HG02588 (cell line): Measurements from ENCODE around the gene CAMK2B.

Source experiments
- ATAC-seq: cut with Tn5 transposase; IDR thresholded peaks from one replicate; pipeline ENCODE4 v1.9.1; 2021; ENCODE audit warnings: mild to moderate bottlenecking, moderate library complexity; ENCODE audit not compliant: unreplicated experiment

CAMK2B gene

GRCh38 chr7:44258423-44258760 lies 67.0 kb downstream of the CAMK2B start:
- no peak for ATAC-seq

- peak; percentile 91 for ATAC-seq
Measured at GRCh38 chr7:44257618-44258422, 67.6 kb downstream of the CAMK2B start.

- ATAC-seq: no peak
Measured at GRCh38 chr7:44257213-44257612, 68.2 kb downstream of the CAMK2B start.

GRCh38 chr7:44256459-44256858 lies 68.9 kb downstream of the CAMK2B start:
- ATAC-seq: no peak

- ATAC-seq: no peak
Measured at GRCh38 chr7:44251881-44252280, 73.5 kb downstream of the CAMK2B start.

GRCh38 chr7:44251269-44251668 lies 74.1 kb downstream of the CAMK2B start:
- ATAC-seq: no peak

GRCh38 chr7:44249639-44250234 lies 75.7 kb downstream of the CAMK2B start:
- no peak for ATAC-seq

- ATAC-seq: no peak
Measured at GRCh38 chr7:44247868-44248651, 77.3 kb downstream of the CAMK2B start.

- ATAC-seq: no peak
Measured at GRCh38 chr7:44246396-44247113, 78.8 kb downstream of the CAMK2B start.

- no peak for ATAC-seq
Measured at GRCh38 chr7:44244282-44244681, 81.1 kb downstream of the CAMK2B start.

GRCh38 chr7:44242091-44242490 lies 83.3 kb downstream of the CAMK2B start:
- no peak for ATAC-seq

GRCh38 chr7:44240983-44241510 lies 84.3 kb downstream of the CAMK2B start:
- peak; percentile 61 for ATAC-seq

- ATAC-seq: no peak
Measured at GRCh38 chr7:44240376-44240775, 85.0 kb downstream of the CAMK2B start.

GRCh38 chr7:44239361-44239760 lies 86.0 kb downstream of the CAMK2B start:
- ATAC-seq: no peak

- ATAC-seq: no peak
Measured at GRCh38 chr7:44238116-44238695, 87.2 kb downstream of the CAMK2B start.

GRCh38 chr7:44237696-44238095 lies 87.7 kb downstream of the CAMK2B start:
- no peak for ATAC-seq

GRCh38 chr7:44236333-44236728 lies 89.1 kb downstream of the CAMK2B start:
- ATAC-seq: no peak

GRCh38 chr7:44235582-44236332 lies 89.6 kb downstream of the CAMK2B start:
- no peak for ATAC-seq

GRCh38 chr7:44235066-44235465 lies 90.3 kb downstream of the CAMK2B start:
- no peak for ATAC-seq
